A673 (cell line): ENCODE measurements around the gene LDB1. TPM values are rescaled to one million over a fixed set of nuclear protein-coding genes. Genes with fewer than 3 reads are reported as not detected.

Experiments used
- BruUV-seq: library from RNA; stranded (reverse); fragments of 400-500 nt; replicated peaks from 2 replicates; lab custom pipeline; 2021; lab: Mats Ljungman, UMichigan
- CTCF ChIA-PET: fragments of 300-600 bp; sonication (Branson Sonifier 250); formaldehyde crosslinking; loops from one replicate; lab custom pipeline; 2022; ENCODE audit warnings: antibody characterized with exemption; lab: Charles Lee
- POLR2A ChIA-PET: fragments of 300-600 bp; sonication (Branson Sonifier 250); formaldehyde crosslinking; loops from one replicate; lab custom pipeline; 2022; ENCODE audit warnings: antibody characterized with exemption; ENCODE audit not compliant: low non-redundant PET; lab: Charles Lee
- DNase-seq: peaks from one replicate; pipeline ENCODE4 v3.0.0-alpha.2; 2015; ENCODE audit warnings: low spot score
- H3K27ac ChIP-seq: fragments of 200-600 bp; sonication (generic); 2 replicates; pipeline ENCODE4 v1.5.1; 2016; ENCODE audit warnings: mixed run types, low read depth, mild to moderate bottlenecking, mixed read lengths, antibody characterized with exemption, low read length; ENCODE audit not compliant: poor library complexity, severe bottlenecking
- H3K27me3 ChIP-seq: fragments of 200-600 bp; sonication (generic); replicated peaks from 2 replicates; pipeline ENCODE4 v1.6.1; 2017; ENCODE audit warnings: mixed run types, low read depth, mild to moderate bottlenecking, mixed read lengths, antibody characterized with exemption, low read length; ENCODE audit not compliant: insufficient read depth, poor library complexity
- H3K36me3 ChIP-seq: fragments of 200-600 bp; sonication (generic); 2 replicates; pipeline ENCODE4 v1.6.1; 2016; ENCODE audit warnings: mixed run types, mild to moderate bottlenecking, mixed read lengths, antibody characterized with exemption, low read length; ENCODE audit not compliant: insufficient read depth, poor library complexity, severe bottlenecking
- H3K4me1 ChIP-seq: fragments of 200-600 bp; sonication (generic); 2 replicates; pipeline ENCODE4 v1.6.1; 2017; ENCODE audit warnings: mixed run types, mild to moderate bottlenecking, mixed read lengths, antibody characterized with exemption, low read length; ENCODE audit not compliant: insufficient read depth, poor library complexity, severe bottlenecking
- H3K4me3 ChIP-seq: fragments of 200-600 bp; sonication (generic); 2 replicates; pipeline ENCODE4 v1.5.1; 2016; ENCODE audit warnings: low read depth, mixed run types, mild to moderate bottlenecking, mixed read lengths, low read length; ENCODE audit not compliant: poor library complexity, severe bottlenecking
- H3K9me3 ChIP-seq: fragments of 200-600 bp; sonication (generic); 2 replicates; pipeline ENCODE4 v1.6.1; 2016; ENCODE audit warnings: mixed run types, low read depth, mild to moderate bottlenecking, mixed read lengths, antibody characterized with exemption, low read length; ENCODE audit not compliant: poor library complexity, severe bottlenecking
- CTCF ChIP-seq: fragments of 300-800, 200-600 bp; sonication (generic); conservative IDR thresholded peaks from 2 replicates; pipeline ENCODE4 v1.5.1; 2017; ENCODE audit warnings: low read depth, mild to moderate bottlenecking, antibody characterized with exemption, low read length, moderate library complexity, mixed read lengths
- EZH2 ChIP-seq: fragments of 200-600 bp; sonication (generic); IDR thresholded peaks from 2 replicates; pipeline ENCODE4 v1.6.1; 2017; ENCODE audit warnings: borderline replicate concordance, low read depth, mild to moderate bottlenecking, mixed read lengths, antibody characterized with exemption, low read length; ENCODE audit not compliant: poor library complexity, severe bottlenecking
- intact Hi-C: fragments of 100-400 bp; cut with micrococcal nuclease; formaldehyde crosslinking; loops from one replicate; pipeline ENCODE4 v1.10.0; 2022; ENCODE audit not compliant: unreplicated experiment
- total RNA-seq: library from RNA; stranded (reverse); gene quantifications from 2 replicates; pipeline ENCODE4 v1.2.3, GENCODE V29; 2021

LDB1 gene
- total RNA-seq, 1 experiment from 2014 or later = 78.5 TPM

DNA sequence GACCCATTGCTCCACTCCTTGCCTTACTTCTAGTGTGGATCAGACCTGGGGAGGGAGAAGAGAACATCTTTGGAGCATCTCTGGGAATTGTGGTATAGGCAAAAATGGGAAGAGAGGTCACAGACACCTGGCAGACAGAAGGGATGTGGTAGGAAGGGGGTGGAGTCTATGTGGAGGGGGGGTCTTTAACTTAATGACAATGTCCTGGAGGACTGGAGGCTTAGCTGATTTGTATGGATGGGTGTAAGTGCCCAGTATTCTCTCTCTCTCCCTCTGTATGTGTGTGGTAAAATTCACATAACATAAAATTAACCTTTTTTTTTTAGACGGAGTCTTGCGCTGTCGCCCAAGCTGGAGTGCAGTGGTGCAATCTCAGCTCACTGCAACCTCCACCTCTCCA is 3.1 kb upstream of the LDB1 start:
- no TSS peak for BruUV-seq
- no peaks in the 10 kb centered on the region for H3K27me3 ChIP-seq
- CTCF ChIA-PET = no interaction called here
- DNase-seq = no peak
- TF ChIP-seq CTCF = no peak
- TF ChIP-seq EZH2 = no peak
- POLR2A ChIA-PET = interaction anchor here (0.6 kb wide), 1 partner anchor 42 kb away, joined by 6 read pairs; no protein-coding TSS in a partner anchor
- no peak overlapping the region for H3K27ac ChIP-seq
- peaks cover 28% of the 10 kb centered on the region for H3K4me1 ChIP-seq
- intact Hi-C loops = no loop called here
- no peaks in the 10 kb centered on the region for H3K9me3 ChIP-seq
- H3K4me3 ChIP-seq = no peak overlapping the region
- no peaks in the 10 kb centered on the region for H3K36me3 ChIP-seq

DNA sequence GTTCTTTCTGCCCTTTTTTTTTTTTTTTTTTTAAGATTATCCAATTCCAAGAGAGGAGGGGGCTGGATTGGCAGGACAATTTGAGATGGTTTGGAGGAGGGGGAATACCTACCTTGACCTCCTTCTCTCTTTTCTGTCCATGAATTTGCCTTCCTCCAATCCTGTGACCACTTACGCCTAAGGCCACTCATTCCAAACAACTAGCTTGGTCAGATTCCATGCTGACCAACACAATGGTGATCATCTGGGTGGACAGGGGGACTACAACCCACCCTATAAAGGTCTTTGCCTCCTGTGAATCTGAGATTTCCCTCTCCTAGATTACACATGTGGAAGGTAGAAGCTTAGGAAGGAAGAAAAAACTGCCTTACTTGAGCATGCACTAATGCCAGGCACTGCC is 2.3 kb upstream of the LDB1 start:
- ChIA-PET CTCF (no interaction called here), POLR2A (no interaction called here)
- no peak overlapping the region for H3K4me3 ChIP-seq
- H3K27ac ChIP-seq = peak overlapping the region; percentile 55
- H3K36me3 ChIP-seq = no peaks in the 10 kb centered on the region
- no peak for DNase-seq
- TF ChIP-seq EZH2 = no peak
- TF ChIP-seq CTCF = no peak
- BruUV-seq = no TSS peak
- H3K4me1 ChIP-seq = peaks cover 36% of the 10 kb centered on the region
- no peaks in the 10 kb centered on the region for H3K9me3 ChIP-seq
- no peaks in the 10 kb centered on the region for H3K27me3 ChIP-seq
- intact Hi-C loops = no loop called here

- CTCF ChIA-PET = no interaction called here
- TF ChIP-seq EZH2 (no peak), CTCF (no peak)
- Histone ChIP-seq H3K27me3 (no peaks in the 10 kb centered on the region), H3K36me3 (no peaks in the 10 kb centered on the region), H3K4me3 (peak overlapping the region; percentile 76), H3K9me3 (no peaks in the 10 kb centered on the region), H3K4me1 (peaks cover 42% of the 10 kb centered on the region), H3K27ac (peak overlapping the region; percentile 55)
- BruUV-seq = no TSS peak
- intact Hi-C loops = loop anchor here (1.0 kb wide), 1 partner anchor 10 kb away; no protein-coding TSS in a partner anchor
- DNase-seq = no peak
- POLR2A ChIA-PET = no interaction called here
Observed at GRCh38 chr10:102121739-102122372, 1.7 kb upstream of the LDB1 start.
